Measurements from ENCODE around the gene EXOSC7. TPM values are rescaled to one million over a fixed set of nuclear protein-coding genes. Genes with fewer than 3 reads are reported as not detected.
"Not testable (repeated sequence)": the region's sequence is repeated elsewhere in the genome, so short reads cannot be mapped to it uniquely, and the experiment has no call there.

Gene EXOSC7
- total and polyA plus RNA-seq, 2 donors (not counting 3 experiments of a cell fraction or from before 2014, with no cell fraction given) = 44.5 to 53.8 TPM

DNA sequence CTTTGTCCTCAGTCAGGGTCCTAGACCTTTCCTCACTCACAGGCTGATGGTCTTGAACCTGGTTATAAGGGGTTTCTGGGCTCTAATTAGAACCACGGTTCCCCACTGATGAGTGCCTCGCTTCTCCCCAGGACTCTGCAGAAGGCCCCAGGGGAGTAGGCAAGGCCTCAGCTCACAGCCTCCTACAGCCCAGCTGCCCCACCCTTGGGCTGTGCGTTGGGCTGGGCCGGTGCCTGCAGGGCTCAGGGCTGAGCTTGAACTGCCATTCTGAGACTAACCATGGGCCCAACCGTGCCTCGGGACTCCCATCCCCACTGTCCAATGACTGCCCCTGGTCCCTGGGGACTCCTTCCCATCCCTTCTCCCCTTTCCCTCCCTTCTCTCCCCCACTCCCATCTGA lies 75.6 kb downstream of the EXOSC7 start:
- no peaks in the 10 kb centered on the region for H4K20me1 ChIP-seq (replicated peaks; ENCODE audit: control insufficient read depth, extremely low read depth, insufficient read depth, low read length)
- DNase-seq (ENCODE audit: low read depth, low spot score) (no peak), FAIRE-seq (no peak)
- CTCF ChIA-PET = interaction anchor here (6.5 kb wide), 1 partner anchor 10 kb away, joined by 42 read pairs; no protein-coding TSS in a partner anchor
- H3K9me1 ChIP-seq (replicated peaks; ENCODE audit: control insufficient read depth, extremely low read depth, insufficient read depth, low read length) = no peaks in the 10 kb centered on the region
- intact Hi-C loops (cut with micrococcal nuclease) = no loop called here
- BruUV-seq (replicated peaks) = no TSS peak
- H3K4me1 ChIP-seq (ENCODE audit: control insufficient read depth, extremely low read depth, insufficient read depth, low read length) = peaks cover 3% of the 10 kb centered on the region
- no peaks in the 10 kb centered on the region for H3K9me3 ChIP-seq (replicated peaks; ENCODE audit: control insufficient read depth, insufficient read depth, low read length)
- peaks cover 15 to 20% of the 10 kb centered on the region in 2 experiments for H3K27me3 ChIP-seq (ENCODE audit: control insufficient read depth in 2 of 2, insufficient read depth in 2 of 2, low read length in 2 of 2)
- dilution Hi-C loops (cut with MboI; ENCODE audit: extremely low pct_ligation_motif_present, low sequenced_read_pairs) = no loop called here
- no peaks in the 10 kb centered on the region for H3K36me3 ChIP-seq (ENCODE audit: control insufficient read depth in 2 of 2, extremely low read depth in 1 of 2, insufficient read depth in 2 of 2, low read length in 2 of 2)
- no peak overlapping the region for H3K4me3 ChIP-seq (replicated peaks in 1 of 3; ENCODE audit: insufficient read depth in 1 of 3, low read depth in 1 of 3, low read length in 3 of 3)
- H3K27ac ChIP-seq (ENCODE audit: insufficient read depth, low read depth, low read length) = no peak overlapping the region
- H3K9ac ChIP-seq (replicated peaks; ENCODE audit: extremely low read depth, insufficient read depth, low read length) = no peak overlapping the region
- no peaks in the 10 kb centered on the region for H3K79me2 ChIP-seq (ENCODE audit: control insufficient read depth, insufficient read depth, low read length)
- H3K4me2 ChIP-seq (ENCODE audit: insufficient read depth, low read length) = no peak overlapping the region
- POLR2A ChIA-PET = no interaction called here
- no peak for TF ChIP-seq POLR2AphosphoS5 (IDR thresholded peaks at IDR 0.05; ENCODE audit: insufficient read depth, low read depth, low read length)
- TF ChIP-seq MYC (IDR thresholded peaks at IDR 0.05; ENCODE audit: low read depth, low read length) = no peak
- no peak for TF ChIP-seq GATA2 (IDR thresholded peaks at IDR 0.05; ENCODE audit: insufficient read depth, insufficient read length, low read depth, low read length)
- TF ChIP-seq, protein P1, sequence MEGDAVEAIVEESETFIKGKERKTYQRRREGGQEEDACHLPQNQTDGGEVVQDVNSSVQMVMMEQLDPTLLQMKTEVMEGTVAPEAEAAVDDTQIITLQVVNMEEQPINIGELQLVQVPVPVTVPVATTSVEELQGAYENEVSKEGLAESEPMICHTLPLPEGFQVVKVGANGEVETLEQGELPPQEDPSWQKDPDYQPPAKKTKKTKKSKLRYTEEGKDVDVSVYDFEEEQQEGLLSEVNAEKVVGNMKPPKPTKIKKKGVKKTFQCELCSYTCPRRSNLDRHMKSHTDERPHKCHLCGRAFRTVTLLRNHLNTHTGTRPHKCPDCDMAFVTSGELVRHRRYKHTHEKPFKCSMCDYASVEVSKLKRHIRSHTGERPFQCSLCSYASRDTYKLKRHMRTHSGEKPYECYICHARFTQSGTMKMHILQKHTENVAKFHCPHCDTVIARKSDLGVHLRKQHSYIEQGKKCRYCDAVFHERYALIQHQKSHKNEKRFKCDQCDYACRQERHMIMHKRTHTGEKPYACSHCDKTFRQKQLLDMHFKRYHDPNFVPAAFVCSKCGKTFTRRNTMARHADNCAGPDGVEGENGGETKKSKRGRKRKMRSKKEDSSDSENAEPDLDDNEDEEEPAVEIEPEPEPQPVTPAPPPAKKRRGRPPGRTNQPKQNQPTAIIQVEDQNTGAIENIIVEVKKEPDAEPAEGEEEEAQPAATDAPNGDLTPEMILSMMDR (IDR thresholded peaks at IDR 0.05; ENCODE audit: extremely low read depth in 1 of 2, insufficient read depth in 1 of 2, low read depth in 1 of 2, low read length in 2 of 2) = no peak
- no peak for TF ChIP-seq POLR2A (IDR thresholded peaks at IDR 0.05; ENCODE audit: low read depth, low read length)
- no peak for TF ChIP-seq JUN (IDR thresholded peaks at IDR 0.05; ENCODE audit: borderline replicate concordance, insufficient read depth, insufficient read length, low read depth)
- no peak for TF ChIP-seq FOS (IDR thresholded peaks at IDR 0.05; ENCODE audit: borderline replicate concordance, insufficient read depth, low read length)
- TF ChIP-seq, protein P2, sequence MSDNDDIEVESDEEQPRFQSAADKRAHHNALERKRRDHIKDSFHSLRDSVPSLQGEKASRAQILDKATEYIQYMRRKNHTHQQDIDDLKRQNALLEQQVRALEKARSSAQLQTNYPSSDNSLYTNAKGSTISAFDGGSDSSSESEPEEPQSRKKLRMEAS (IDR thresholded peaks at IDR 0.05; ENCODE audit: insufficient read depth, insufficient read length) = no peak
- H2AFZ ChIP-seq (ENCODE audit: low read depth, low read length) = no peak overlapping the region

DNA sequence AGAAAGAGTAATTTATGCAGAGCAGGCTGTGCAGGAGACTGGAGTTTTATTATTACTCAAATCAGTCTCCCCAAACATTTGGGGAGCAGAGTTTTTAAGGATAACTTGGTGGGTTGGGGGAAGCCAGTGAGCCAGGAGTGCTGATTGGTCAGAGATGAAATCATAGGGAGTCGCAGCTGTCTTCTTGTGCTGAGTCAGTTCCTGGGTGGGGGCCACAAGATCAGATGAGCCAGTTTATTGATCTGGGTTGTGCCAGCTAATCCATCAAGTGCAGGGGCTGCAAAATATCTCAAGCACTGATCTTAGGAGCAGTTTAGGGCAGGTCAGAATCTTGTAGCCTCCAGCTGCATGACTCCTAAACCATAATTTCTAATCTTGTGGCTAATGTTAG lies 77.8 kb downstream of the EXOSC7 start:
- H3K9ac ChIP-seq (replicated peaks; ENCODE audit: extremely low read depth, insufficient read depth, low read length); dilution Hi-C loops (cut with MboI; ENCODE audit: extremely low pct_ligation_motif_present, low sequenced_read_pairs); H3K9me1 ChIP-seq (replicated peaks; ENCODE audit: control insufficient read depth, extremely low read depth, insufficient read depth, low read length); BruUV-seq (replicated peaks); H3K36me3 ChIP-seq (ENCODE audit: control insufficient read depth in 2 of 2, extremely low read depth in 1 of 2, insufficient read depth in 2 of 2, low read length in 2 of 2); H3K79me2 ChIP-seq (ENCODE audit: control insufficient read depth, insufficient read depth, low read length); DNase-seq (ENCODE audit: low read depth, low spot score); H2AFZ ChIP-seq (ENCODE audit: low read depth, low read length); H3K4me2 ChIP-seq (ENCODE audit: insufficient read depth, low read length); H3K4me1 ChIP-seq (ENCODE audit: control insufficient read depth, extremely low read depth, insufficient read depth, low read length); H4K20me1 ChIP-seq (replicated peaks; ENCODE audit: control insufficient read depth, extremely low read depth, insufficient read depth, low read length); H3K4me3 ChIP-seq (replicated peaks in 1 of 3; ENCODE audit: insufficient read depth in 1 of 3, low read depth in 1 of 3, low read length in 3 of 3); H3K27ac ChIP-seq (ENCODE audit: insufficient read depth, low read depth, low read length); H3K9me3 ChIP-seq (replicated peaks; ENCODE audit: control insufficient read depth, insufficient read depth, low read length); FAIRE-seq: not testable (repeated sequence)
- POLR2A ChIA-PET = interaction anchor here (0.6 kb wide), 1 partner anchor 1160 kb away, joined by 3 read pairs; no protein-coding TSS in a partner anchor
- intact Hi-C loops (cut with micrococcal nuclease) = loop anchor here (2.0 kb wide), 1 partner anchor 13 kb away; no protein-coding TSS in a partner anchor
- H3K27me3 ChIP-seq (ENCODE audit: control insufficient read depth in 2 of 2, insufficient read depth in 2 of 2, low read length in 2 of 2) = peaks cover 7 to 11% of the 10 kb centered on the region in 2 experiments
- CTCF ChIA-PET = interaction anchor here (4.0 to 6.5 kb wide), 2 partner anchors 12 to 157 kb away, joined by 19 to 42 read pairs; no protein-coding TSS in a partner anchor

Data from endothelial cell of umbilical vein (primary cell).